HepG2 (cell line): ENCODE measurements around the gene ACP2. TPM values are rescaled to one million over a fixed set of nuclear protein-coding genes. Genes with fewer than 3 reads are reported as not detected.

Experiments
- ATF4 ChIP-seq, 2 experiments: fragments of 450-650 bp in 1 of 2; sonication (generic) in 1 of 2; formaldehyde crosslinking; IDR thresholded peaks; 2 replicates each; pipeline versions ENCODE4 v1.5.0 to v1.8.0; 2020 to 2022; ENCODE audit warnings: mild to moderate bottlenecking in 1 of 2, missing genetic modification reagents in 1 of 2
- HES4 ChIP-seq: sonication (generic); formaldehyde crosslinking; IDR thresholded peaks from 2 replicates; pipeline ENCODE4 v1.9.0; 2021; ENCODE audit warnings: mild to moderate bottlenecking, missing genetic modification reagents, borderline replicate concordance
- HOXA7 ChIP-seq: sonication (generic); formaldehyde crosslinking; IDR thresholded peaks from 2 replicates; pipeline ENCODE4 v1.8.1; 2022; ENCODE audit warnings: mild to moderate bottlenecking, missing genetic modification reagents, moderate library complexity
- KDM4B ChIP-seq: sonication (generic); formaldehyde crosslinking; IDR thresholded peaks from 2 replicates; pipeline ENCODE4 v1.4.0; 2020; ENCODE audit warnings: missing genetic modification reagents
- KLF16 ChIP-seq, 2 experiments: sonication (generic) in 1 of 2; formaldehyde crosslinking in 1 of 2; IDR thresholded peaks; 2 replicates each; pipeline versions ENCODE4 v1.6.1 to v1.8.0; 2016 to 2023; ENCODE audit warnings: missing genetic modification reagents in 2 of 2, missing compliant biosample characterization in 1 of 2
- KLF9 ChIP-seq: IDR thresholded peaks from 2 replicates; pipeline ENCODE4 v1.6.1; 2016; ENCODE audit warnings: low read depth
- LCORL ChIP-seq, 2 experiments: fragments of 450-650 bp in 1 of 2; sonication (generic) in 1 of 2; formaldehyde crosslinking in 1 of 2; IDR thresholded peaks; 2 replicates each; pipeline versions ENCODE4 v1.5.0 to v1.6.1; 2017 to 2020; ENCODE audit warnings: antibody characterized with exemption in 1 of 2, missing genetic modification reagents in 1 of 2
- MED13 ChIP-seq: sonication (generic); formaldehyde crosslinking; IDR thresholded peaks from 2 replicates; pipeline ENCODE4 v1.5.0; 2020; ENCODE audit warnings: missing genetic modification reagents
- NR1H2 ChIP-seq: sonication (generic); formaldehyde crosslinking; IDR thresholded peaks from 2 replicates; pipeline ENCODE4 v1.8.1; 2022; ENCODE audit warnings: low read depth, missing genetic modification reagents, borderline replicate concordance
- NR2F6 ChIP-seq, 2 experiments: IDR thresholded peaks; 2 replicates each; pipeline ENCODE4 v1.6.1; 2016; ENCODE audit warnings: antibody characterized with exemption in 1 of 2, mild to moderate bottlenecking in 1 of 2
- SMARCE1 ChIP-seq: fragments of 450-650 bp; IDR thresholded peaks from 2 replicates; pipeline ENCODE4 v1.6.1; 2017; ENCODE audit warnings: borderline replicate concordance
- SRSF1 ChIP-seq: fragments of 200-400 bp; formaldehyde crosslinking; optimal IDR thresholded peaks from 2 replicates; pipeline ENCODE3; 2017; ENCODE audit warnings: mild to moderate bottlenecking, low read depth, low read length, moderate library complexity
- TAF15 ChIP-seq: fragments of 200-400 bp; formaldehyde crosslinking; IDR thresholded peaks from one replicate; pipeline ENCODE4 v1.6.1; 2018; ENCODE audit warnings: mild to moderate bottlenecking, low read depth, low read length; ENCODE audit not compliant: poor library complexity, severe bottlenecking
- TEAD3 ChIP-seq: optimal IDR thresholded peaks from 2 replicates; pipeline ENCODE3; 2016; ENCODE audit warnings: borderline replicate concordance
- ZNF382 ChIP-seq: sonication (generic); formaldehyde crosslinking; IDR thresholded peaks from 2 replicates; pipeline ENCODE4 v1.5.0; 2020; ENCODE audit warnings: missing genetic modification reagents, mild to moderate bottlenecking, borderline replicate concordance
- ZNF414 ChIP-seq: sonication (generic); formaldehyde crosslinking; IDR thresholded peaks from 2 replicates; pipeline ENCODE4 v1.5.0; 2020; ENCODE audit warnings: missing genetic modification reagents
- ZNF501 ChIP-seq: sonication (generic); formaldehyde crosslinking; IDR thresholded peaks from 2 replicates; pipeline ENCODE4 v1.5.1; 2020; ENCODE audit warnings: mild to moderate bottlenecking, moderate library complexity, missing genetic modification reagents
- ZNF562 ChIP-seq: sonication (generic); formaldehyde crosslinking; IDR thresholded peaks from 2 replicates; pipeline ENCODE4 v1.8.0; 2022; ENCODE audit warnings: missing genetic modification reagents, borderline replicate concordance
- ZNF614 ChIP-seq: IDR thresholded peaks from 2 replicates; pipeline ENCODE4 v1.6.1; 2018; ENCODE audit warnings: missing biosample characterization, missing genetic modification reagents, inconsistent platforms, borderline replicate concordance
- ZNF678 ChIP-seq: sonication (generic); formaldehyde crosslinking; IDR thresholded peaks from 2 replicates; pipeline ENCODE4 v1.4.0; 2020; ENCODE audit warnings: mild to moderate bottlenecking, missing genetic modification reagents
- ZNF883 ChIP-seq: sonication (generic); formaldehyde crosslinking; IDR thresholded peaks from 2 replicates; pipeline ENCODE4 v1.5.1; 2020; ENCODE audit warnings: mild to moderate bottlenecking, missing genetic modification reagents; ENCODE audit errors: not compliant biosample characterization
- ZSCAN30 ChIP-seq: sonication (generic); formaldehyde crosslinking; IDR thresholded peaks from 2 replicates; pipeline ENCODE4 v1.5.0; 2020; ENCODE audit warnings: mild to moderate bottlenecking, missing genetic modification reagents
- polyA plus RNA-seq, 8 experiments: library from polyadenylated mRNA; depleted of rRNA in 3 of 8; stranded (reverse) in 7 of 8; unstranded in 1 of 8; fragments of >200 nt; fragmentation: Illumina TruSeq in 4 of 8; extraction: Trizol in 4 of 8; gene quantifications; 2 replicates each; pipeline versions ENCODE4 v1.2.1 to v1.2.3, GENCODE V29; 2011 to 2016; ENCODE audit warnings: low read depth in 4 of 8, missing spikeins in 1 of 8, mixed read lengths in 1 of 8; ENCODE audit not compliant: insufficient read depth in 1 of 8
- total RNA-seq, 5 experiments: library from RNA; depleted of rRNA; stranded (reverse); fragments of >200 nt; fragmentation: Illumina TruSeq; extraction: Trizol; gene quantifications; 2 replicates each; pipeline ENCODE4 v1.2.3, GENCODE V29; 2016; ENCODE audit warnings: low read depth in 1 of 5
- TF ChIP-seq, protein P1 (sequence below): sonication (generic); formaldehyde crosslinking; IDR thresholded peaks from 2 replicates; pipeline ENCODE4 v1.5.0; 2020; ENCODE audit warnings: mild to moderate bottlenecking, missing genetic modification reagents

Gene ACP2
- total and polyA plus RNA-seq, 2 of the 13 experiments (the other 11 are each of a cell fraction or from before 2014, with no cell fraction given): 17.7 to 20.2 TPM

DNA sequence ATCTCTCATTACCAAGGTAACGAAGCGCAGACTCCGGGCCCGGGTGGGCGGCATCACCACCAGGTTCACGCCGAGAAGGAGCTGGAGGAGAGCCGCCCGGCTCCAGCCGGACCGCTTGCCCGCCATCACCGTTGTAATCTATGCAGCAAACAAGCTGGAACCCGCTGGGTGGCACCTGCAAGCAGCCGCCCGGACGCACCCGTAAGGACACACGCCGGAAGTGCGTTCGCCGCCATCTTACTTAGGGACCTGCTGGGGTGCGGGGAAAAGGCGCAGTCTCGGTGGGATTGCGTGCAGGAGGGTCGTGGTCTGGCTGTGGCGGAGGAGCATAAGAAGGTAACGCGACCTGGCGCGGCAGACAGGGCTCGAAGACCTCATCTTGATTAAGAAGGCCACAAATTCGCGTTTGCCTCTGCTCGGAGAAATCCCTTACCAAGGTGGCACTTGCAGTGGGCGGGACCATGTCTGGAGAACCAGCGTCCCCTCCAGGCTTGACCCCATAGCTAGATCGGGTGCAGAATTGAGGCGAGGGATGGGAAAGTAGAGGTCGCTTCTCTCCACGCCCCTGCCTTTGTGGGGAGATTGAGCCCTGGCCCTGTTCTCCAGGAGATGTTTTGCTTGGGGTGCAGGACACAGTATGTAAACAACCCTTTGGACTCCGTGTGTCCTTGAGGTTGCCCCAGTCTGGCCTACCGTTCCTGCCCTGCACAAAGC lies at the start of gene ACP2 (continued):
- TF ChIP-seq NR1H2 (peak; percentile 75; the same call in 1 of the 2 replicates), ZNF382 (CRISPR knock-in tag) (no peak), HES4 (CRISPR knock-in tag) (no peak; the same call in 1 of the 2 replicates), SMARCE1 (no peak), KLF9 (peak; percentile 71; the same call in 1 of the 2 replicates), KLF16 (CRISPR knock-in tag; IDR thresholded peaks at IDR 0.05) (peak in 1 of 2 experiments; percentile 87; a peak in 2 of 4 replicates), MED13 (CRISPR knock-in tag) (peak; percentile 31; the same call in 1 of the 2 replicates), ZSCAN30 (CRISPR knock-in tag) (peak; percentile 98; the same call in 1 of the 2 replicates), TAF15 (peak; percentile 97), KDM4B (peak; percentile 78), SRSF1 (peak; percentile 74), ZNF883 (CRISPR knock-in tag) (peak; percentile 91), LCORL (IDR thresholded peaks at IDR 0.05) (no peak), LCORL (CRISPR knock-in tag; IDR thresholded peaks at IDR 0.05) (0 out of 2 replicates have a peak, but pooled peaks have one; percentile 38), ZNF414 (CRISPR knock-in tag) (peak; percentile 85), ZNF562 (CRISPR knock-in tag) (no peak), ZNF614 (peak; percentile 93), ATF4 (CRISPR knock-in tag; IDR thresholded peaks at IDR 0.05) (peak in 1 of 2 experiments; percentile 53; a peak in 1 of 4 replicates), TEAD3 (no peak), ZNF678 (CRISPR knock-in tag) (peak; percentile 92), ZNF501 (CRISPR knock-in tag) (peak; percentile 90), HOXA7 (CRISPR knock-in tag) (no peak), NR2F6 (IDR thresholded peaks at IDR 0.05) (peak; percentile 48; the same call in 1 of the 2 replicates), NR2F6 (CRISPR knock-in tag; IDR thresholded peaks at IDR 0.05) (peak; percentile 70)
- TF ChIP-seq, protein P1, sequence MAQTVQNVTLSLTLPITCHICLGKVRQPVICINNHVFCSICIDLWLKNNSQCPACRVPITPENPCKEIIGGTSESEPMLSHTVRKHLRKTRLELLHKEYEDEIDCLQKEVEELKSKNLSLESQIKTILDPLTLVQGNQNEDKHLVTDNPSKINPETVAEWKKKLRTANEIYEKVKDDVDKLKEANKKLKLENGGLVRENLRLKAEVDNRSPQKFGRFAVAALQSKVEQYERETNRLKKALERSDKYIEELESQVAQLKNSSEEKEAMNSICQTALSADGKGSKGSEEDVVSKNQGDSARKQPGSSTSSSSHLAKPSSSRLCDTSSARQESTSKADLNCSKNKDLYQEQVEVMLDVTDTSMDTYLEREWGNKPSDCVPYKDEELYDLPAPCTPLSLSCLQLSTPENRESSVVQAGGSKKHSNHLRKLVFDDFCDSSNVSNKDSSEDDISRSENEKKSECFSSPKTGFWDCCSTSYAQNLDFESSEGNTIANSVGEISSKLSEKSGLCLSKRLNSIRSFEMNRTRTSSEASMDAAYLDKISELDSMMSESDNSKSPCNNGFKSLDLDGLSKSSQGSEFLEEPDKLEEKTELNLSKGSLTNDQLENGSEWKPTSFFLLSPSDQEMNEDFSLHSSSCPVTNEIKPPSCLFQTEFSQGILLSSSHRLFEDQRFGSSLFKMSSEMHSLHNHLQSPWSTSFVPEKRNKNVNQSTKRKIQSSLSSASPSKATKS: peak; percentile 93; the same call in 1 of the 2 replicates
